Stimulated activated CD4-positive, alpha-beta T cell treated with anti-CD3 and anti-CD28 coated beads, Interleukin-2, amount 100 ng/mL, for 24 hours (primary cell): Measurements from ENCODE around the gene CTU2.
A peak's percentile ranks its signal among the peaks of the same experiment; 100 is the strongest.
"Not testable (repeated sequence)": the region's sequence is repeated elsewhere in the genome, so short reads cannot be mapped to it uniquely, and the experiment has no call there.

ENCODE experiments used
- DNase-seq, 2 donors: peaks; one replicate each; pipeline ENCODE4 v3.0.0-alpha.2; 2020

CTU2 gene

DNA sequence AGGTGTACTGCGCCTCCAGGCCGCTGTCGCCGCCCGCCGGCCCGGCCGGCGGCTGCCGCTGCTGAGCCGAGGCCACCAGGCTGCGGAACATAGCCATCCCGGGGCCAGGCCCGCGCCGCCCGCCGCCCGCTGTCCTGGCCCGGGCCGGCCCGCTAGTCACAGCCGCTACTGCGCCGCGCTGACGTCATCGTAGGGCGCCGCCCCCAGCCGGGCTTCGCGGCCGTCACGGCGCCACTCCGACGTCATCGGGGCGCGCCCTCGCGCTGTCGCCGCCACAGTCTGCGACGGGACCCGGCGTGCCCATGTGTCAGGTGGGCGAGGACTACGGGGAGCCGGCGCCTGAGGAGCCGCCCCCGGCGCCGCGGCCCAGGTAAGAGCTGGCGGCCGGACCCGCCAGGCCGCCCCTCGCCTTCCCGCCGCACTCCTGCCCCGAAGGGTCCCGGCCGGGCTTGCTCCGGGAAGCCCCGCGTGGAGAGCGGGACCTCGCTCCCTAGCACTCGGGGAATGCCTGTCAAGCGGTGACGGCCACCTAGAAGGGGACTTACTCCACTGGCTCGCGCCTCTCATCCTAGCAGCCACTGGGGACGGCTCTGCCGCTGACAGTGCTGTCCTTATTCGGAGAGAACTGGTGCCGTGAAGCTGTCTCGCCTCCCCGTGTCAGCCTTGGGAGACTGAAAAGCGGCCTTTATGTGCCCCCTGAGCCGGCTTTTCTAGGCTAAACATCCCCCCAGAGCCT is at the start of gene CTU2, which contains the start of gene RNF166:
Gene CTU2 (plus strand): TSS at position 275 of the 736 bp plus-strand sequence. CDS start 28 bp downstream, at position 303.
Gene RNF166 (minus strand): TSS at position 180 of the 736 bp plus-strand sequence. CDS start 83 bp downstream, at position 97.
- DNase-seq: peak; percentile 93 to 96

GRCh38 chr16:88657371-88657770 is 48.9 kb upstream of the CTU2 start:
- DNase-seq: no peak

DNA sequence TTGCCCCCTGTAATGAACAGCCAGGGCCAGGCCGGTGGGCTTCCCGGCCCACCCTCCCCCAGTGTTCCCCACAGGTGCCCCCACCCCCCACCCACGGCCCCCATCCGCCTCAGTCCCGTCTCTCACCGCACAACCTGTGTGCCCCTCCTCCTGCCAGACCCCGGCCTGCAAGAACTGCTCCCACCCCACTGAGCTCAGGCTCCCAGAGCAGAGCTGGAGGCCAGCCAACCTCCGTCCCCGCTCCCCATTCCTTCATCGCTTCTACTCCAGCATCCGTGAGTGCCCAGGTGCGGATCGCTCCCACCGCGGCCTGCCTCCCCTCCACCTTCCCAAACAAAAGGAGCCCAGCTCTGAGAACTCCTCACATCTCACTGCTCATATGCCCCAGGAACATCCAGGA is 47.6 kb upstream of the CTU2 start:
- no peak for DNase-seq

DNA sequence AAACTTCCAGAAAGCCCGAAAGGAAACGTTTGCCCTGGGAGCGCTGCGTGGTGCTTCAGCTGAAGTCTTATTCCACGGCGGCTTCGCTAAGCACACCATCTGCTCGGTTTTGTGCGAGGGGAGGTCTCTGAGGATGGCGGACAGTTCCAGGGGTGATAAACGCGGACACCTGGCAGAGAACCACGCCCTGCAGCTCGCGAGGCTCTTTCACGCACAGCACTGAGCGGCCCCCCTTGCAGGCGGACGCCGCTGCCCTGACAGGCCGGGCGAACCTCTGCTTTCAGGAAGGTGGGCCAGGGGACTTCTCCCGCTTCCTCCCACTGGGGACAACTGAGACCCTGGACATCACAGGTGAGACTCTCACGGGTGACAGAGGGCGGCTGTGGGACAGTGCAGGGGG is 47.1 kb upstream of the CTU2 start:
- no peak for DNase-seq

GRCh38 chr16:88661468-88661867 is 44.8 kb upstream of the CTU2 start:
- DNase-seq: no peak

- DNase-seq: no peak
Measured at GRCh38 chr16:88662222-88662842, 44.0 kb upstream of the CTU2 start.

GRCh38 chr16:88662843-88663606 is 43.3 kb upstream of the CTU2 start, which contains the start of gene MVD:
Gene MVD (minus strand): TSS chr16:88663091. CDS start chr16:88663080, 11 bp downstream.
- DNase-seq: peak; percentile 95

GRCh38 chr16:88665148-88665547 is 41.2 kb upstream of the CTU2 start:
- DNase-seq: no peak

DNA sequence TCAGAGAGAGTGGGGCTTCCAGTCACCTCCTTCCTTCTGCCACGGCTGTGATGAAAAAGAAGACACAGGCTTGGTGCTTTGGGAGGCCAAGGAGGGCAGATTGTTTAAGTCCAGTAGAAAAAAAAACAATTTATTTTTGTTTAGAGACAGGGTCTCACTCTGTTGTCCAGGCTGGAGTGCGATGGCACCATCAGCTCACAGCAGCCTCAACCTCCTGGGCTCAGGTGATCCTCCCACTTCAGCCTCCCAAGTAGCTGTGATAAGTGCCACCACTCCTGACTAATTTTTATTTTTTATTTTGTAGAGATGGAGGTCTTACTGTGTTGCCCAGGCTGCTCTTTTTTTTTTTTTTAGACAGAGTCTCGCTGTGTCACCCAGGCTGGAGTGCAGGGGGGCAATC is 40.7 kb upstream of the CTU2 start:
- no peak for DNase-seq

- DNase-seq: no peak
Measured at GRCh38 chr16:88667461-88667860, 38.8 kb upstream of the CTU2 start.

GRCh38 chr16:88669493-88669892 is 36.8 kb upstream of the CTU2 start:
- not testable (repeated sequence) for DNase-seq

DNA sequence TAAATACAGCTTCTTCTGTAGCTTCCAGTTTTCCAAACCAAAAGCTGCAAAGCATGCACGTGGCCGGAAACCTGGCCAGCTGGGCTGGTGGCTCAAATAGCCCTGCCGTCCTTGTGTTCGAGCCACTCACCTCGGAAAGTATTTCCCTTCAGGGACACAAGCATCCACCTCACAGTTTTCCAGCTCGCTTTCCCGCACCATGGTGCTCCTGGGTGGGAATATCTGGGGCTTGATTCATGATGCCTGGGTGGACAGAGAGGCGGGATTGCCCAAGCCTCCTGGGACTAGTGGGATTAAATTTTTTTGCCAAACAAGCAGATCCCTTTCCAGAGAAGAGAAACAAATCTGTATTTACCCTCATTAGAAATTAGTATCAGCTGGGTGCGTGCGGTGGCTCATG is 36.3 kb upstream of the CTU2 start:
- DNase-seq: no peak

GRCh38 chr16:88671806-88672205 is 34.5 kb upstream of the CTU2 start:
- DNase-seq: no peak

GRCh38 chr16:88672776-88673175 is 33.5 kb upstream of the CTU2 start:
- DNase-seq: no peak

DNA sequence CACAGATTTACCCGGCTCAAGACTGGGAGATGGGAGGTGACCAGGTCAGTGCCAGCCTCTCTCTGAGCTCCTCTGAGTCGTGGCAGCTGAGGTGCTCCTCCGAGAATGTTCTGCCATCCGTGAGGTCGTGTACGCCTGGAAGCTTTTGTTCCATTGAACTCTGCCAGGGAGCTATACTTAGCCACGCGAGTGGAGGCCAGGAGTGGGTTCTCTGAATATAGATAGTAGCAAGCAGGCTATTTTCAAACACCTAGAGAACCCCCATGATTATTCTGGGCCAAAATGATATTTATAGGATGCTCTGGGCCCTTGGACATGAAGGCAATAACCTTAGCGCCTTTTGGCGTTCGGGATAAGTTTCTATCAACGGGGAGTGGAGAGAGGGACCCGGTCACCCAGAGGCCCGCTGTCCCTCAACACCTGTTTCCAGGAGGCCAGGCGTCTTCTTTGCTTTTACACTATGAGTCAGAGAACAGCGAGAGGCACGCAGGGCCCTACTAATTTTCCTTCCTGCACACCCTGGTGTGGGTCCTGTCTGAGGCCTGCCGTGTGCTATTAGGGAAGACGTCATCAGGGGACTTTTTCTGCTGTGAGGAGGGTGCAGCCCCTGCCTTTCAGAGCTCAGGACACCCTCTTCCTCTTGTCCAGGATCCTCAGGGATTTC is 32.5 kb upstream of the CTU2 start:
- DNase-seq: no peak

DNA sequence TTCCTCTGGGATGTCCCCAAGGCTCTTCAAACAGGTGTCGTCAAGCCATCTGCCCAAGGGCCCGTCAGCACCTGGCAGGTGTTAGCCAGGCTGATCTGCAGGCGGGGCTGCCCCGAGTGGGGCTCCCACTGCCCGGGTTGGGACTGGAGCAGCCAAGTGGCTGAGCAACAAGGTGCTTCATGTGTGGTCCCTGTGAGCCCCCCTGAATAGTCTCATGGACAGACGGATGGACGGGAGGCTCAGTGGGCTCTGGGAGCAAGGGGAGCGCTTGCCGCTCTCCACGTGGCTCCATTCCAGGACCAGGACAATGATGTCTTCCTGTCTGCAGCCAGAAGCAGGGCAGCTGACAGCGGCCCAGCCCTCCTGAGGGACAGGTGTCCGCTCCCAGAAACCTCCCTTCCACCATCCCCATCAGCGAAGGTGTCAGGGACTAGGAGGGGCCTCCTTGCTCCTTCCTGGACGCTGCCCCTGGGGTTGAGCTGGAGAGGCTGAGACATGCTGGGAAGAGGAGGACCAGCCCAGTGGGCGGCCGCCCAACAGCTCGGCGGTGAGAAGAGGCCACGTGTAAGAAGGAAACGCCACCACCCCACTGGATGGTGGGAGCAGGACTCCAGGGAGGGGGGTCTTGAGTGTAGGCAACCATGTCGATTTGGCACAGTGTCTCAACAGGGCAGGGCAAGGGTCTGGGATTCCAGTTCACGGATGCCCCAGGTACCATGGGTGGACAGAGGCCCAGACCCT is 29.6 kb upstream of the CTU2 start:
- no peak for DNase-seq

DNA sequence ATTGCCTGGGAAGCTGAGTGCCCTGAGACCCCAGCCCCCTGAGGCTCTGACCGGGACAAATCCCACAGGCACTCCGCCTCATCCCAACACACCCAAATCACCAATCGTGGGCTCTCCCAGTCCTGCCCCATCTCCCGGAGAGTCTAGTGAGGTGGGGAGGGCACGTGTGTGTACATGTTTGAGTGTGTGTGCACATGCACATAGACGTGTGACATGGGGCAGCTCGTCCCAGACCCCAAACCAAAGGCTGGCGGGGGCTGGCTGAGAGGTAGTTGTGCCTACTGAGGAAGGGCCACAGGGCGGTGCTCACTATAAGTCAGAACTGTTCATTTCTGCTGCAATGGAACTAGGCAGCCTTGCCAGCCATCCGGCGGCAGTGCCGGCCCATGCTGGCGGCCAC is 28.6 kb upstream of the CTU2 start:
- no peak for DNase-seq

- no peak for DNase-seq
Measured at GRCh38 chr16:88678224-88678979, 27.9 kb upstream of the CTU2 start.

DNA sequence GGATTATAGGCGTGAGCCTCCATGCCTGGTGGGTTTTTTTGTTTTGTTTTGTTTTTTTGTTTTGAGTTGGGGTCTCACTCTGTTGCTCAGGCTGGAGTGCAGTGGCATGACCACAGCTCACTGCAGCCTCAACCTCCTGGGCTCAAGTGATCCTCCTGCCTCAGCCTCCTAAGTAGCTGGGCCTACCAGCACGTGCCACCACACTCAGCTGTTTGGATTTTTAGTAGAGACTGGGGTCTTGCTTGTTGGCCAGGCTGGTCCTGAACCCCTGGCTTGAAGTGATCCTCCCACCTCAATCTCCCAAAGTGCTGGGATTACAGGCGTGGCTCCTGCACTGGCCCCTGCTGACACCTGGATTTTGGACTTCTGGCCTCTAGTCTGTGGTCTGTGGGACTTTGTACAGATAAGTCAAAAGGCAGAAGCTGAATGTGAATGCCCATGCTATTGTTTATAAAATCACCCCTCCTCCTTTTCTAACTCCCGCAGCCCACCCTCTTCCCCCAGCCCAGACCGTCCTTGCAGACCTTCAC is 25.7 kb upstream of the CTU2 start:
- no peak for DNase-seq

GRCh38 chr16:88681084-88681680 is 25.1 kb upstream of the CTU2 start:
- peak; percentile 57 to 66 for DNase-seq
